Thoracic aorta (tissue), 2 donors: Measurements from ENCODE around the gene RUVBL2. TPM values are rescaled to one million over a fixed set of nuclear protein-coding genes. Genes with fewer than 3 reads are reported as not detected.

Experiments used
- ATAC-seq: fragments of 150-250 bp; one replicate; pipeline ENCODE4 v1.8.0; 2017; ENCODE audit warnings: low read depth; ENCODE audit not compliant: insufficient number of reproducible peaks, low FRiP score
- DNase-seq: peaks from one replicate; pipeline ENCODE4 v3.0.0-alpha.2; 2020; ENCODE audit warnings: low spot score
- H3K27ac ChIP-seq, 2 donors: fragments of 200-600 bp; sonication (generic); 1 replicate in 1 of 2; 2 replicates in 1 of 2; pipeline ENCODE4 v1.5.1; 2016; ENCODE audit warnings: mild to moderate bottlenecking in 2 of 2, moderate library complexity in 2 of 2
- H3K27me3 ChIP-seq: fragments of 200-600 bp; sonication (generic); replicated peaks from 2 replicates; pipeline ENCODE4 v1.6.0; 2016; ENCODE audit warnings: mild to moderate bottlenecking; ENCODE audit not compliant: insufficient read depth
- H3K36me3 ChIP-seq: fragments of 200-600 bp; sonication (generic); one replicate; pipeline ENCODE4 v1.5.1; 2016
- H3K4me1 ChIP-seq, 2 donors: fragments of 200-600 bp; sonication (generic); 1 replicate in 1 of 2; 2 replicates in 1 of 2; pipeline versions ENCODE4 v1.5.1 to v1.6.0; 2016; ENCODE audit warnings: low read depth in 2 of 2, mild to moderate bottlenecking in 1 of 2; ENCODE audit not compliant: control insufficient read depth in 1 of 2
- H3K4me3 ChIP-seq: fragments of 200-600 bp; sonication (generic); 2 replicates; pipeline ENCODE4 v1.5.1; 2016; ENCODE audit warnings: mild to moderate bottlenecking
- H3K9me3 ChIP-seq: fragments of 200-600 bp; sonication (generic); 2 replicates; pipeline ENCODE4 v1.5.1; 2016
- CTCF ChIP-seq: fragments of 200-600 bp; sonication (generic); IDR thresholded peaks from one replicate; pipeline ENCODE4 v1.5.1; 2019; ENCODE audit warnings: antibody characterized with exemption
- total RNA-seq, 2 donors: library from RNA; depleted of rRNA; stranded (reverse); fragments of >200 nt; gene quantifications; one replicate each; pipeline versions ENCODE4 v1.1.0 to v1.2.3, GENCODE V29; 2016

Gene RUVBL2
- total RNA-seq, 2 donors from 2014 or later = 51.6 to 52.3 TPM

- Histone ChIP-seq H3K9me3 (no peaks in the 10 kb centered on the region), H3K27me3 (no peaks in the 10 kb centered on the region), H3K27ac (no peak overlapping the region), H3K36me3 (no peaks in the 10 kb centered on the region), H3K4me3 (no peak overlapping the region), H3K4me1 (peaks cover under 1 to 7% of the 10 kb centered on the region in 2 donors)
- ATAC-seq = no peak
- no peak for TF ChIP-seq CTCF
- DNase-seq = no peak
Measured at GRCh38 chr19:48950159-48950558, 43.5 kb upstream of the RUVBL2 start.

- Histone ChIP-seq H3K4me3 (no peak overlapping the region), H3K27me3 (no peaks in the 10 kb centered on the region), H3K4me1 (peaks cover 8 to 15% of the 10 kb centered on the region in 2 donors), H3K27ac (no peak overlapping the region), H3K9me3 (no peaks in the 10 kb centered on the region), H3K36me3 (no peaks in the 10 kb centered on the region)
- DNase-seq = no peak
- ATAC-seq = no peak
- no peak for TF ChIP-seq CTCF
Measured at GRCh38 chr19:48950830-48951519, 42.7 kb upstream of the RUVBL2 start.

GRCh38 chr19:48953141-48953540, 40.5 kb upstream of the RUVBL2 start:
- ATAC-seq = no peak
- Histone ChIP-seq H3K9me3 (no peaks in the 10 kb centered on the region), H3K4me3 (no peak overlapping the region), H3K36me3 (peaks cover 4% of the 10 kb centered on the region), H3K27ac (no peak overlapping the region), H3K27me3 (no peaks in the 10 kb centered on the region), H3K4me1 (peaks cover 11 to 20% of the 10 kb centered on the region in 2 donors)
- no peak for TF ChIP-seq CTCF
- DNase-seq = no peak

GRCh38 chr19:48953990-48954594, 39.6 kb upstream of the RUVBL2 start:
- H3K27ac ChIP-seq = peak overlapping the region; percentile 85 to 88
- H3K36me3 ChIP-seq = peaks cover 4% of the 10 kb centered on the region
- H3K27me3 ChIP-seq = no peaks in the 10 kb centered on the region
- H3K4me1 ChIP-seq = peaks cover 11 to 20% of the 10 kb centered on the region in 2 donors
- no peak for TF ChIP-seq CTCF
- DNase-seq (no peak), ATAC-seq (no peak)
- peak overlapping the region; percentile 86 for H3K4me3 ChIP-seq
- no peaks in the 10 kb centered on the region for H3K9me3 ChIP-seq

GRCh38 chr19:48954595-48955307, 38.9 kb upstream of the RUVBL2 start, which contains the start of gene BAX:
Gene BAX, plus strand, starts transcription at chr19:48954875. Its CDS starts 54 bp downstream, at chr19:48954929.
- Histone ChIP-seq H3K36me3 (peaks cover 4% of the 10 kb centered on the region), H3K4me1 (peaks cover 11 to 20% of the 10 kb centered on the region in 2 donors), H3K27me3 (no peaks in the 10 kb centered on the region), H3K9me3 (no peaks in the 10 kb centered on the region), H3K4me3 (peak within 1 kb of the TSS; percentile 86), H3K27ac (peak within 1 kb of the TSS; percentile 88)
- ATAC-seq = peak; percentile 95
- TF ChIP-seq CTCF = no peak
- peak; percentile 87 for DNase-seq
